Activated T-helper 1 cell treated with Interleukin-2 at 50 U/mL for 16 hours (primary cell): ENCODE data around the gene RAD51B.
"Not testable (repeated sequence)": the region's sequence is repeated elsewhere in the genome, so short reads cannot be mapped to it uniquely, and the experiment has no call there.

ENCODE experiments used
- DNase-seq: peaks from one replicate; pipeline ENCODE4 v3.0.0-alpha.2; 2020; ENCODE audit warnings: low read depth

Gene RAD51B

DNA sequence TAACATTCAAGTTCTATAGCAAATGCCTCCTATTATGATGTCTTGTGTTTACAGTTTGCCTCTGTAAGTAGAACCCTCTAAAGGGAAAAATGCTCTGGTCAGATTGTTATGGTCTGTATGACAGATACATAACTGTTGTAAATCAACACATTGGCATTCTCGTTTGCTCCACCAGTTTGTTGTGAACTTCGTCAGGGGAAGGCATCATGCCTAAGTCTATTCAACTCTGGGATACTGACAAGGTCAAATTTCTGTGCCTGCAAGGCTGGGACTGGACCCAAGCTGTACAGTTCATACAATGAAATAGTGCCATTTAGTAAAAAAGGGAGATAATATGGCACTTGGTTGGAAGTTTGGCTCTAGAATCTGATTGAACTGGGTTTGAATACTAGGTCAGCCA lies 392.3 kb downstream of the RAD51B start:
- no peak for DNase-seq

DNA sequence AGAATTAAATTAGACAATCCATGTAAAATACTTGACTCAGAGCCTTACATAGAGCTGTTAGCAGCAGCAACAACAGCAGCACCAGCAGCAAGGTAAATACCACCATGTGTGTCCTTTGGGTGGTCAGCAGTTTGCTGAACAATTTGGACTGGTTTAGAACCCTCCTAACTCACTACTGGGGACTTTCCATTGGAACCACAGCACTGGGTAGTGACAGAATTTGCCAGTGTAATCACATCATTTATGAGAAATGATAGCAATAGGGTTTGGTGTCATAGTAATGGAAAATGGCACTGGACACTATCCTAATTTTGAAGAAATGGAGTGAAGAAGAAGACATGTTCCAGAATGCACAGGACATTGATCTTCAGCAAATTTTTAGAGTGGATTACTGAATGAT lies 392.8 kb downstream of the RAD51B start:
- DNase-seq: no peak

DNA sequence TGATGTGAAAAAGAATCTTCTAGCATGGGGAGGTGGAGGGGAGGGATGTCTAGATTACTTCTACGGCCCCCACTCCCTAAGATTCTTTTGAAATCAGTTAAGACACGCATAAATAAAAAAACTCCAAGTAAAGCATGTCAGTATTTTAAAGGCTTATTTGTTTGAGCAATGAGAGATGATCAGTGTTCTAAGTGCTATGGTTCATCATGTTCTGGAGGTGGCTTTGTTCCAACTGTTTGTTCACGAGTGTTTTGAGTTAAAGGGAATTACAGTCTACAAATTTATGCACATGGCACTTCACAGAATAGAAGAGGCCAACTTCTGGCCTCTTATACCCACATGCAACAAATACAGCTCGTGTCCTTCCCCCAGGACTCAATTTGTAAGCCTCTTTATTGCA lies 394.9 kb downstream of the RAD51B start:
- DNase-seq: no peak

DNA sequence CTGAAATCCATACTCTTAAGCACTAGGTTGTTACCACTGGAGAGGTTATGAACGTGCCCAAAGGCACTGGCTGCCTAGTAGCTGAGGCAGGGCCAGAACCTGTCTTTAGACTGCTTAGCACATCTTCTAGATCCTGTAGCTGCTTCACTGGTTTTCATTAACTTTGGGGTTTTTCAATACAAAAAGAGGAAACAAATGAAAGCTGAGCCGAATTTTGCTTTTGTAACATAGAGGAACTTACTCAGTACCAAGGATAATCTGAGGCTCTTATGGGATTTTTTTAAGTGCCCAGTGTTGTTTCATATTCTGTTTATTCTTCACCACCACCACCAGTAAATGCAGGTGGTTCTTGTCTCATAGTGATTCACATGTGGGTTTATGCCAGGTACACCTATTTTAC lies 396.1 kb downstream of the RAD51B start:
- DNase-seq: no peak

DNA sequence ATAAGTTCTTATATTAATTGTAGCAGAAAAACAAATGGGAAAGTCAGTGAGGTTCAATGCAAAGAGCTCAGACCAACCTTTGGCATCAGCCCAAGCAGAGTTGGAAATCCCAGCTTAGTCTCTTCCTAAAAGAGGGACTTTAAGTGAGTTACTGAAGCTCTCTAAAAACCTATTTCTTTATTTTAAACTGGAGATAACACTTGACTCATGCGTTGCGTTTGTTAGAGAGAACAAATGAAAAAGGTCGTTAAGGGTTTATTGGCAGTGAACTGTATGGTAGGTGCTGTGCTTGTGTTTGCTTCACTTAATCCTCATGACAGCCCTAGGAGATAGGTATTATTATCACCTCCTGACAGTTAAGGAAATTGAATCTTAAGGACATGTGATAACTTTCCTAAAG lies 396.5 kb downstream of the RAD51B start:
- DNase-seq: no peak

DNA sequence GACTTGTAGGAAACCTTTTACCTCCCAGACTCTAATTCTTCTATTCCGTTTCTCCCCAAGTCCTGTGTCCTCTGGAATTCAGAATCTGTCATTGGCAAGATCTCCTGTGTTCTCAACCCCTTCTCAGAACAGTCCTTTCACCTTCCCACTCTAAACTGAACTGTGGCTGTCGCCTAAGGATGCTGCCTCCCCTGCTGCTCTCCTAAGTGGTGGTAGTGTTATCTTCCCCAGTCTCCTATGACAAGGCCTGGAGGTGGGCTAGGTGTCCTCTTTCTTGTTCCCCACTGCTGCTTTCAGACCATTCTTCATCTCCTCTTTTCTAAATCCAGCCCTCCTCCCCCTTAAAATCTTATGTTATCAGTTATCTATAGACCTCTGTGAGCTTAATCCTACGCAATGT lies 397.4 kb downstream of the RAD51B start:
- no peak for DNase-seq

DNA sequence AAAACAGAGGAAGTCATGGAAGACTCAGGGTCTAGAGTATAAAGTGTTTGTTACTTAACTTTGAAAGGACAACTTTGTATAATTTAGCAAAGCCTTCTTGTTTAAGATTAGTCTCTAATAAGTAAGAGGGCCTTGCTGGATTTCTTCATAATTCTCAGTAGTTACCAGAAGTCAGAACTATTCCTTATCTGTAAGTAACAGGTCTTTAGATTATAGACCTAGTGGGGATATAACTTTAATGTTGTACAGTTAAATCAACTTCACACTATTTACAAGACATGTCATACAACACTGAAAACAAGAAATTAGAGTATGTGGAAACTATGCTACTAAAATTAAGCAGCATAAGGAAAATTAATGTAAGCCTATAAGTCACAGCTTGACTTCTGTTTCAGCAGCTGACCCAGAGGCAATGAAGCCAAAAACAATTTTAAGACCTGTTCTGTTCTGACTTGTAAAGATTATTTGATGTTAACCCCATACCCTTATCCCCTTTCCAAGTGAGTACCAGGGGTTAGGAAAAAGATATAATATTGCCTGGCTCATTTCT lies 398.3 kb downstream of the RAD51B start:
- DNase-seq: no peak

DNA sequence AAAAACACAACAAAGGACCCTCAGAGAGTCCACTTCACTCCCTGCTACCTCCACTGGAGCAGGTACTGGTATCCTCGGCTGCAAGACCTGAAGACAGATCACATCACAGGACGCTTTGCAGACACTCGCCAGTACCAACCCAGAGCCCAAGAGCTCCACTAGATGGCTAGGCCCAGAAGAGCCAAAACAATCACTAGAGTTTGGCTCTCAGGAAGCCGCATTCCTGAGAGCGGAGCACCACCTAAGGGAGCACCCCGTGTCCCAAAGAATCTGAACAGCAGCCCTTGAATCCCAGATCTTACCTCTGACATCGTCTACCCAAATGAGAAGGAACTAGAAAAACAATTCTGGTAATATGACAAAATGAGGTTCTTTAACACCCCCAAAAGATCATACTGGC lies 399.8 kb downstream of the RAD51B start:
- no peak for DNase-seq

DNA sequence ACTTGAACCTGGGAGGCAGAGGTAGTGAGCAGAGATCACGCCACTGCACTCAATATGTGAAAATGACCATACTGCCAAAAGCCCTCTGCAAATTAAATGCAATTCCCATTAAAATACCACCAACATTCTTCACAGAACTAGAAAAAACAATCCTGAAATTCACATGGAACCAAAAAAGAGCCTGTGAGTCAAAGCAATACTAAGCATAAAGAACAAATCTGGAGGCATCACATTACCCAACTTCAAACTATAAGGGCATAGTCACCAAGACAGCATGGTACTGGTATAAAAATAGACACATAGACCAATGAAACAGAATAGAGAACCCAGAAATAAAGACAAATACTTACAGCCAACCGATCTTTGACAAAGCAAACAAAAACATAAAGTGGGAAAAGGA lies 401.5 kb downstream of the RAD51B start:
- not testable (repeated sequence) for DNase-seq

DNA sequence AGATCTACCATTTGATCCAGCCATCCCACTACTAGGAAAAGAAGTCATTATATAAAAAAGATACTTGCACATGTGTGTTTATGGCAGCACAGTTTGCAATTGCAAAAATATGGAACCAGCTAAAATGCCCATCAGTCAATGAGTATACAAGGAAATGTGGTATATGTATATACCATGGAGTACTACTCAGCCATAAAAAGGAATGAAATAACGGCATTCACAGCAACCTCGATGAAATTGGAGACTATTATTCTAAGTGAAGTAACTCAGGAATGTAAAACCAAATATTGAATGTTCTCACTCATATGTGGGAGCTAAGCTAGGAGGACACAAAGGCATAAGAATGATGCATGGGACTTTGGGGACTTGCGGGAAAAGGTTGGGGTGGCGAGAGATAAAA lies 402.6 kb downstream of the RAD51B start:
- DNase-seq: no peak

DNA sequence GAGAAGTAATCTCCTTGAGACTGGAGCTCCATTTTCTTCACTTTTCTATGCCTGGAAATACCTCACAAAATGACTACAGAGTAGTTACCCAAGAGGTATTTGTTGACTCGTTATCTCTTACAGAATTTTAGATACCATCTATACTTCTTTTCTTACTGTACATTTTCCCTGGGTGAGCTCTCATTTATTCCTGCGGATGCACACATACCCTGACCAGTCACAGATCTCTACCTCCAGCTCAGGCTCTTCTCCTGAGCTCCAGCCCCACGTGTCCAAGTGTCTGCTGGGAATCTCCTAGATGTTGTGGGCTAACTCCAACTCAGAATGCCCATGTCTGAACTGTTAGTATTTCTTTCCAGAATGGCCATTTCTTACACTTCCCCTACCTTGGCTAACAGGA lies 403.1 kb downstream of the RAD51B start:
- no peak for DNase-seq

DNA sequence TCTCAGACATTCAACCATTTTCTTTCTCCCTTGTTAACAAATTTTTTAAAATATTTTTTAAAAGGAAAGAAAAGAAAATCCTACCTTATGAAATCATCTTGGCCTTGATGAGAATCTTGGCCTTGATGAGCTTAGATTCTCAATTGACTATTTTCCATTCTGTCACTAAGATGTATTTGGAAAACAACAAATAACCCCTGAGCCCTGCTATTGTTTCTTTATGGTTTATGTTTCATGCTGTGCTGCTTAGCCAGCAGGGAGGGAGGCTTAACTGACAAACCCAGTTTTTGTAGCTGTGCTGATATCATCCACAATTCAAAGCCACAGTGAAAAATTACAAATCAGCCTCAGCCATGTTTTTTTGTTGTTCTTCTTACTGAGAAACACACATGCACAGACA lies 404.1 kb downstream of the RAD51B start:
- DNase-seq: no peak

DNA sequence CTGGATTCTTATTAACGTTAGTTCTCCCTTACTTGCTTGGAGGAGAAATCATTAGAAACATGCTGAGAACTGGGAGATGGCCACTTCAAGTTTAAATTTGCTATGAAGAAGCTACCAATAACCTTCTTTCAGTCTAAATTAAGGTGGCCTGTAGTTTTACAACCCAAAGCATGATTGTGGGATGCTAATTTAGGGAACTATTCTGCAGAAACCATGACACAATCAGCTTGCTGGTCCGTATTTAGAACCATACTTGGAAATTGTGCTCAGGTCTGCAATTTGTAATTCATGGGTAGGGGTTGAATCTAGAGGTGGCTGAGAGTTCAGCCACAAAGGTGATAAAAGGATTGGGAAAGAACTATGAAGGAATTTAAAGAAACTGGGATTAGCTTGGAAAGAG lies 405.7 kb downstream of the RAD51B start:
- DNase-seq: no peak

DNA sequence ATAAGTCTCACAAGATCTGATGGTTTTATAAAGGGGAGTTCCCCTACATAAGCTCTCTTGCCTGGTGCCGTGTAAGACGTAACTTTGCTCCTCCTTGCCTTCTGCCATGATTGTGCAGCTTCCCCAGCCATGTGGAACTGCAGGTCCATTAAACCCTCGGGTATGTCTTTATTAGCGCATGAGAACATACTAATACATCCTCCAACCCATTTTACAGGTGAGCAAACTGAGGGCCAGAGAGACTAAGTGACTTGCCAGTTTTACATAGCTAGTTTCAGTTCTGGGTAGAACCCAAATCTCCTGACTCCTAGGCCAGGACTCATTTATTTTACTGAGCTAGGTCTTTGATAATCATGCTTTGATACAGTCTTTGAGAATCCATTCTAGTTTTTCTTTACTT lies 406.9 kb downstream of the RAD51B start:
- no peak for DNase-seq

DNA sequence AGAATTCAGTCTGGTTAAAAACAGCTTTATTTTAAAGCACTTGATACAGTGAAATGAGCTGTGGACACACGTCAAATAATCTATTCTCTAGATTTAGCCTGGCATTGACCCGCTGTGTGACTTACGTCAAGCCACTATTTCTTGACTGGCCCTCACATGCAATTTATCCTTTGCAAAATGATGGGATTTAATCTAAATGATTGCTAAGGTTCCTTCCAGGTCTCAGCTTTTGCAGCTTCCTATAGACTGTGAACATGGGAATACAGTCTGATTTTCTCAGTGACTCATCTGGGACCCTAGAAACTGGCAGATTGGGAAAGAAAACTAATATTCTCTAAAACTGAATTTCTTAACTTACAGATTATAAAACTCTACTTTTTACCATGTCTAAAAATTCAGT lies 409.1 kb downstream of the RAD51B start:
- no peak for DNase-seq

DNA sequence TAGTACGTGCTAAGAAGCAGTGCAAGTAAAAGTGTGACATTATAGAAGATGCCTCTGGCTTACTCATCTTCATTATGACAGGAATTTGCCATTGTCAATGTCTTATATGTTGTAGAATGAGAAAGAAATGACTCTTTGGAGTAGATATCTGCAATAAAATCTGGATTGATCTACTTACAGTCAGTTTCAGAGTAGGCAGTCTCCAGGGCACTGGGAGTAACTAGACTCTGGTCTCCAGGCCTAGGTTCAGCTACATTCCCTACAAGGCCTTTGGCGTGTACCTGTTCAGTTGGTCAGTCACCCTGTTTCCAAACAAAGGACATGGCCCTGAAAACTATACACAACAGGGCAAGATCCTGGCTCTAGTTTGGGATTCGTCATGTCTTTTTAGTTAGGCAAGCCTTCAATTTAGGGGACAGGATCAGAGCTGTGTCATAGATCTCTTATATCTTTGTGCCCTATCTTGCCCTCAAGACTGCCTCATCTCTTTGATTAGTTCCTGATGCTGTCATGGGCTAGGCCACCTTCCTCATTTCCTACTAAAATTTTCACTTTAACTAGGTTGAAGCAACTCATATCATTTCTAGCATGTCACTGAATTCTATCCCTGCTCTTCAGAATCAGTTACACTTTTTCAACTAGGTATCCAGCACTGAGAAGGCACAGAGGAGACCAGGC lies 410.0 kb downstream of the RAD51B start:
- no peak for DNase-seq

DNA sequence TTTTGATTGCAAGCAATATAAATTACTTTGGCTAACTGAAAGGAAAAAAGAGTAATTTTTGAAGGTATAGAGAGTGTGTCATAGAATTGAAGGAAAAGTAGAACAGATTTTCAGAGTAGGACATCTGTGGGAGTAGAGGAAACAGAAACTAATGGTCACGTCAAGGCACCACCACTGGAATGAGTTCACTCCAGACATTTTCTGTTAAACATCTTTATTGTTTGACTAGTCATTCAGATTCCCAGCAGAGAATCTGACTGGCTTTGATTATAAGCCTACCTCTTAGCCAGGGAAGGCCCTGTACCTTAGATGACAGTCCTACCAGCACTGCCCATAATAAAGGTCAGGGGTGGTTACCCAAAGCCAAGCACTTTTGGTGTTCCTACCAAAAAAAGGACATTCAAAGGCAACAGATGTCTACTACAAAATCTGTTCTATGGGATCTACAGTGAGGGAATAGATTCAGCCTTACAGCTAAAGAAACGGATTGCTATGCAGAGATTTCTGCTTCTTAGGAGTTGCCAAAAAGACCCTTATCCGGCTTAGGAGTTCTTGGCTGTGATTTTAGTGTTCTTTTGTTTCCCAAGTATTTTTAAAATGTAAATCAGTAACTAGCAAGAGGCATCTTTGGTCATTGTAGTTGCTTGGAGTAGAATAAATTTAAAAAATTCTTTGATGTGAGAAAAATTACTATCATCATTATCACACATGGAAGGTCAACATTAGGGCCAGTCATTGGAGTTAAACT lies 410.8 kb downstream of the RAD51B start:
- DNase-seq: no peak

DNA sequence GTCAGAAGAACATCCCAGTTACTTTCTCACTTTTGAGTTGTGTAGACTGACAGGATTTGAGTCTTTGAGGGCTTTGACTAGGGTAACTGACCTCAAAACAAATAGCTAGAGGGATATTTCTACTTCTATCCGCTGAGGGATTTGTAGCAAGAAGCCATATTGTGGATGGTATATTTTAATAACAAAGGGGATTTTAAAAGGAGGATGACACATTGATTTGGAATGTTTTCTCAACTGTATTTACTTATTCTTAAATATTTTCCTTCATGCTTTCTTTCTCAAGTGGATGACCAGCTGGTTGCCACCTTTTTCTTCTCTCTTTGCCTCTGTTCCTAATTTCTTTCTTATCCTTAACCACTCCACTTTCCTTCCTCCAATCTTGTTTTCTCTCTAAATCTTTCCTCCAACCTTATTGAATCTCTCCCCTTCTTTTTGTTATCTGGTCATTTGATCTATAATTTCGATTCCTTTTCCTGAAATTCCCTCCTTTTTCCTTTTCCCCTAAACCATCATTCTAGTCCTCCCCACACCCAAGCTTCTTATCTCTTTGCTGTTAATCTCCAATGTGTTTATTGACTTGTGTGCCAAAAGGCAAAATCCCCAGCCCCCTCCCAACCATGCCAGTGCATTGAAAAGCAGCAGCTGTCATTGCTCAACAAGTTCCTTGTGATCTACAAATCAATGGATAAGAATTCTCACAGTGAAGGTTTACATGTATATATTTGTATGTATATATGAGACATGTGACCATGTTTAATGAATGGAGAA lies 411.6 kb downstream of the RAD51B start:
- no peak for DNase-seq

DNA sequence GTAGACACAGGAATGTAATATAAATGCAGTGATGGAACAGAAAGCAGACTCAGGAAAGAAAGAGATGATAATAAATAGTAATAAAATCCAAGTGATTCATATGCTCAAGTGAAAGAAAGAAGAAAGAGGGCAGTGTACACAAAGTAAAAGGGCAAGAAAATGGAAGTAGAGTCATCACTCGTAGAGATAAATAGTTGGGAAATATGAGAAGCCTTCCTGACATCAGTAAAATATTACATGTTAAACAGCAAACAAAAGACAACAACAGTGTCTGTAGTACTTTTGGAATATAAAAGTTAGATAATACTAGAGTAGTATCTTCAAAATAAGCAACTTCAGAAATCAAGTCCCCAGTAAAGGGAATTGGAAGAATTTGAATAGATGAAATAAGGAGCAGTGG lies 412.3 kb downstream of the RAD51B start:
- no peak for DNase-seq

DNA sequence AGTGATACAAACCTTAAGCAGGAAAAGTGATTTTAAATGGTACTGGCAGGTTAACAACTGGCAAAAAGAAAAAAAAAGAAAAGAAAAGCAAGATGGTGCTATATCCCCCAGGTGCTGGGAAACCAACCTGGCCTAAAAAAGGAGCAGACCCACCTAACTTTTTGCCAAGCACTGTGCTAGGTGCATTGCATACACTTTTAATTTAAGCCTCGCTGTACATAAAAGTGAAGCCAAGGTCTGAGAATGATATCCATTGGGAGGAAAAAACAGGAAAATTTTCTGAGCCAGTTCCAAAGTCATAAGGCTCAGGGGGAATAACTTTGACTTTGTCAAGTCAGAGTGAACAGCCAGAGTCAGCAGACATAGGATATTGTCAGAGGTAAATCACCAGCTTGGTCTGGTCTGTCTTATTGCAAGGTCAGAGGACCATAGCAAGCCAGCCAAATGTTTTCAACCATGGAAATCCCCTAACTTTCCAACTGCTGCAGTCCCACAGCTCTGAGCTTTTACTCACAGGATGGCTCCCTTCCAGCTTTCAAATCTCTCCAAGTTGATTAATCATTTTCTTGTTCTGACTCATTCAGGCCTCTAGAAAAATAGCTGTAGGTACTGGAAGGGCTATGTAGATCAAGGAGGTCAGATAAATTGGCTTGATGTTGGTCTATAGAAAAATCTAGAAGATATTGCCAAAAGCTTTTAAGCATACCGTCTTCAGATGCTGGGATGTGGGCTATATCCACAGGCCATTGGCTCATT lies 412.9 kb downstream of the RAD51B start:
- no peak for DNase-seq

DNA sequence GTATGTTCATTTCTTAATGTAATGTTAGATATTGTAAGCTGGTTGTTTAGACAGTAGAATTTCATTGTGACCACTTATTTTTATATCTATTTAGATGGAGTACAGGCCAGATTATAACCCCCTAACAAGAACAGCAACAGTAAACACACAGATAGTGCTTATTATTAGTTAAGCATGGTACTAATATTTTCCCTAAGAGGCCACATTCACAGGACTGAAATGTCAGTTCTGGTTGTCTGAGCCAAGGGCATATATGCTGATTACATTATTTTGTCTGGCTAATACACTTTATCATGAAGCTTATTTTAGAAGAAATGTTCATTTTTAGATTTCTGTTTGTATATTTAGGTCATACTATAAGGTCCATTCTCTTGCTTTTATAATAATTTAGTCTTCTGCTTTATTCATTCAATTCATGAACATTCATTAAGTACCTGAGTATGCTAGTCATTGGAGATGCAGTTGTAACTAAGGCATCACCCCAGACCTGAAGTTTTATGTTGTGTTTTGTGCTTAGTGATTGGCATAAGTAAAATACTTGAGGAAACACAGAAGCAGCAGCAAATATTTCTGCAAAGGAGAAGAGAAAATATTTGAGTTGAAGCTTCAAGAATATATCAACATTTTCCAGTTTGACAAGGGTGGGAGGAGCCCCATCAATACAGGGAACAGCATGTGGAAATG lies 413.7 kb downstream of the RAD51B start:
- no peak for DNase-seq
